ENCODE measurements around the gene GDAP2. TPM values are rescaled to one million over a fixed set of nuclear protein-coding genes. Genes with fewer than 3 reads are reported as not detected.

GDAP2 gene
- total RNA-seq, 2 donors from 2014 or later, result 21.5 to 31.9 TPM

- Histone ChIP-seq H3K36me3 (no peaks in the 10 kb centered on the region), H3K27me3 (no peaks in the 10 kb centered on the region)
- intact Hi-C loops (cut with DNase I), result no loop called here
Measured at GRCh38 chr1:117921991-117922390, 7.4 kb downstream of the GDAP2 start.

GRCh38 chr1:117919376-117919775 lies 10.0 kb downstream of the GDAP2 start:
- H3K36me3 ChIP-seq, result no peaks in the 10 kb centered on the region
- TF ChIP-seq CTCF (IDR thresholded peaks at IDR 0.05), result no peak
- intact Hi-C loops (cut with DNase I), result no loop called here

More at GRCh38 chr1:117921991-117922390, 7.4 kb downstream of the GDAP2 start:
- no peaks in the 10 kb centered on the region for H3K4me1 ChIP-seq
- no peak overlapping the region for H3K9ac ChIP-seq (ENCODE audit: low read depth in 2 of 2, low read length in 2 of 2)
- TF ChIP-seq CTCF (IDR thresholded peaks at IDR 0.05), result no peak
- H3K9me3 ChIP-seq, result no peaks in the 10 kb centered on the region
- DNase-seq, result no peak
- H3K27ac ChIP-seq, result no peak overlapping the region
- H3K4me3 ChIP-seq, result no peak overlapping the region

GRCh38 chr1:117911051-117911450 lies 18.4 kb downstream of the GDAP2 start:
- TF ChIP-seq CTCF (IDR thresholded peaks at IDR 0.05), result no peak
- Histone ChIP-seq H3K36me3 (peaks cover under 1% of the 10 kb centered on the region), H3K27ac (no peak overlapping the region), H3K9me3 (no peaks in the 10 kb centered on the region), H3K4me3 (no peak overlapping the region), H3K9ac (ENCODE audit: low read depth in 2 of 2, low read length in 2 of 2) (no peak overlapping the region), H3K27me3 (no peaks in the 10 kb centered on the region), H3K4me1 (no peaks in the 10 kb centered on the region)
- intact Hi-C loops (cut with DNase I), result no loop called here
- no peak for DNase-seq

More at GRCh38 chr1:117919376-117919775, 10.0 kb downstream of the GDAP2 start:
- Histone ChIP-seq H3K27ac (no peak overlapping the region), H3K27me3 (no peaks in the 10 kb centered on the region), H3K9me3 (no peaks in the 10 kb centered on the region), H3K9ac (ENCODE audit: low read depth in 2 of 2, low read length in 2 of 2) (no peak overlapping the region), H3K4me1 (no peaks in the 10 kb centered on the region), H3K4me3 (no peak overlapping the region)
- DNase-seq, result no peak

- H3K36me3 ChIP-seq, result peaks cover 7% of the 10 kb centered on the region
- intact Hi-C loops (cut with DNase I), result no loop called here
Measured at GRCh38 chr1:117905019-117905418, 24.4 kb downstream of the GDAP2 start.

GRCh38 chr1:117904485-117904884 lies 24.9 kb downstream of the GDAP2 start:
- intact Hi-C loops (cut with DNase I), result no loop called here
- peaks cover 7% of the 10 kb centered on the region for H3K36me3 ChIP-seq
- no peaks in the 10 kb centered on the region for H3K27me3 ChIP-seq
- no peaks in the 10 kb centered on the region for H3K9me3 ChIP-seq
- TF ChIP-seq CTCF (IDR thresholded peaks at IDR 0.05), result no peak
- DNase-seq, result no peak
- H3K9ac ChIP-seq (ENCODE audit: low read depth in 2 of 2, low read length in 2 of 2), result no peak overlapping the region
- no peak overlapping the region for H3K4me3 ChIP-seq
- H3K27ac ChIP-seq, result no peak overlapping the region
- no peaks in the 10 kb centered on the region for H3K4me1 ChIP-seq

More at GRCh38 chr1:117905019-117905418, 24.4 kb downstream of the GDAP2 start:
- no peak for TF ChIP-seq CTCF (IDR thresholded peaks at IDR 0.05)
- no peaks in the 10 kb centered on the region for H3K27me3 ChIP-seq
- no peaks in the 10 kb centered on the region for H3K9me3 ChIP-seq
- no peak overlapping the region for H3K27ac ChIP-seq
- no peak overlapping the region for H3K9ac ChIP-seq (ENCODE audit: low read depth in 2 of 2, low read length in 2 of 2)
- no peaks in the 10 kb centered on the region for H3K4me1 ChIP-seq
- H3K4me3 ChIP-seq, result no peak overlapping the region
- no peak for DNase-seq

All from colonic mucosa (tissue), 4 donors.